Esophagus (tissue), 2 donors: ENCODE measurements around the gene FLYWCH1. TPM values are rescaled to one million over a fixed set of nuclear protein-coding genes. Genes with fewer than 3 reads are reported as not detected.

Source experiments
- H3K27ac ChIP-seq, 2 donors: one replicate each; pipeline ENCODE4 v1.5.1; 2013; ENCODE audit warnings: low read depth in 2 of 2, mild to moderate bottlenecking in 2 of 2, inconsistent platforms in 1 of 2, low read length in 1 of 2, moderate library complexity in 1 of 2
- H3K27me3 ChIP-seq, 2 donors: one replicate each; pipeline ENCODE4 v1.6.1; 2013; ENCODE audit warnings: low read length in 2 of 2, control low read depth in 1 of 2, mild to moderate bottlenecking in 1 of 2; ENCODE audit not compliant: insufficient read depth in 2 of 2, control insufficient read depth in 1 of 2
- H3K36me3 ChIP-seq, 2 donors: one replicate each; pipeline ENCODE4 v1.6.1; 2013; ENCODE audit warnings: low read length in 1 of 2; ENCODE audit not compliant: control insufficient read depth in 2 of 2, insufficient read depth in 2 of 2
- H3K4me1 ChIP-seq, 2 donors: one replicate each; pipeline ENCODE4 v1.6.1; 2013; ENCODE audit warnings: low read length in 1 of 2; ENCODE audit not compliant: control insufficient read depth in 2 of 2, insufficient read depth in 2 of 2
- H3K4me3 ChIP-seq, 2 donors: one replicate each; pipeline ENCODE4 v1.5.1; 2013; ENCODE audit warnings: low read length in 2 of 2, mild to moderate bottlenecking in 2 of 2, low read depth in 1 of 2, moderate library complexity in 1 of 2
- H3K9me3 ChIP-seq, 2 donors: one replicate each; pipeline ENCODE4 v1.6.1; 2013; ENCODE audit warnings: mild to moderate bottlenecking in 2 of 2, low read depth in 1 of 2, low read length in 1 of 2, moderate library complexity in 1 of 2; ENCODE audit not compliant: control insufficient read depth in 2 of 2, insufficient read depth in 1 of 2
- WGBS, 2 donors: extraction: QIAGEN DNeasy Blood & Tissue Kit; methylation state at CpG; one replicate each; pipeline ENCODE4 v1.1.7; 2013; 5-methylcytosine and 5-hydroxymethylcytosine counted together
- polyA plus RNA-seq, 2 donors: library from polyadenylated mRNA; stranded (reverse); fragments of 200-250 nt; gene quantifications; one replicate each; pipeline ENCODE4 v1.2.3, GENCODE V29; 2013
- donor health status: healthy with polysubstance abuse.
- donor health status: Bipolar disorder and iron deficiency.

Gene FLYWCH1
- polyA plus RNA-seq, 2 donors, result 12.9 to 20.2 TPM

DNA sequence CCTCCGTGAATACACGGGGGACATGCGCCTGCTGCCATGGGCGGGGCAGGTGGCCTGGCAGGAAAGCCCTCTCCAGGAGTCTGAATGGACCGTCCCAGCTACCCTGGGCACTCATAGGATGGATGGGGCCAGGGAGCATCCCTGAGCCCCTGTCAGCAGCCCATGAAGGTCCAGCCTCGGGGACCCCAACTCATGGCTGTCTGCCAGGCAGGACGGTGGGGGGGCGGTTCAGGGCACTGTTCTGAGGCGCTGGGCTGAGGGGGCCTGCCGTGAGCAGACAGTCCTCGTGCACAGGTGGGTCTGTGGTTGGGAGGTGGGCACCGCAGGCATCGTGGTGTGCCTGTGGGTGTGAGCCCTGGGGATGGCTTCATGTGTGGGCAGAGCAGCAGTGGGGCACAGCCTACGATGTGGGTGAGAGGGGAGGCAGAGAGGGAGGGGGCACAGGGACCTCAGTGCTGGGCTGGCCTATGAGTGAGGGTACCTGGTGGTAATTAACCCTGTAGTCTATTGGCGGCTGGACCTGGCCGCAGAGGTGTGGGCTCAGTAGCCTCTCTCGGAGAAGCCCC is 75.0 kb downstream of the FLYWCH1 start:
- H3K9me3 ChIP-seq, result no peaks in the 10 kb centered on the region
- H3K4me1 ChIP-seq, result peaks cover 2 to 7% of the 10 kb centered on the region in 2 donors
- H3K4me3 ChIP-seq, result no peak overlapping the region
- no peaks in the 10 kb centered on the region for H3K36me3 ChIP-seq
- WGBS, 2 donors, result 66 to 72% methylated on average over 17 of the region's 17 CpGs
- H3K27ac ChIP-seq, result no peak overlapping the region
- no peaks in the 10 kb centered on the region for H3K27me3 ChIP-seq

DNA sequence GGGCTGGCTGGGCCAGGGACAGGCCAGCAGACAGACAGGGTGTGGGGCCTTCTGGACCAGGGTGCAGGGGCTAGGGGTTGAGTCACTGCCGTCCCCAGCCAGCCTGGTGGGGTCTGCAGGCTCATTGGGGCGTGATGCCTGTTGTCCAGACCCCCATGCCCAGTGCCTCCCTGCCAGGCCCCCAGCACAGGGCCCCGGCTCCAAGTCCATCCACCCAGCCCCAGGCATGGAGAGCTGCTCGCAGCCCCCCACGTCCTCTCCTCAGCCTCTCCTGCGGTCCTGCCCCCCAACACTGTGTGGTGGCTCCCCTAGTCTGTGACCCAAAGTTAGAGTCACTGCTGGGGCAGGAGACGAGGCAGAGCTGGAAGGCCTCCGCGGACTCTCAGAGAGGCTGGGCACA is 75.6 kb downstream of the FLYWCH1 start:
- Histone ChIP-seq H3K27me3 (no peaks in the 10 kb centered on the region), H3K27ac (no peak overlapping the region), H3K36me3 (no peaks in the 10 kb centered on the region), H3K9me3 (no peaks in the 10 kb centered on the region), H3K4me3 (no peak overlapping the region), H3K4me1 (peaks cover 2 to 9% of the 10 kb centered on the region in 2 donors)
- 87 to 95% methylated on average over 9 of the region's 9 CpGs for WGBS, 2 donors

DNA sequence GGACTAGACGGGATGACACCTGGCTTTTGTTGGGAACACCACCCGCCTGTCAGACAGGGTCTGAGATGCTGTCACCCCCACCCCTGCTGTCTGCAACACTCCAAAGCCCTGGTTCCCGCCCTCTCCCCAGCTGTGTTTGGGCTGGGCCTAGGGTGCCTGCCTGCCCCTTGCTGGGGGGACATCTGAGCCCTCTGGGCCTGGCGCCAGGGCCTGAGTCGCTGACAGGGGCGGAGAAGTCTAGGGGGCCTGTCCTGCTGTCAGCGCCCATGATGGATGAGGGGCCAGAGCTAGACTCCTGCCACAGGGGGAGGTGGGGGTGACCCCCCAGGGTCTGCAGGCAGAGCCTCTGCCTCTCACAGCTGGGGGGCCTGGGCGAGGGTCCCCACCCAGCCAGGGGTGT is 76.1 kb downstream of the FLYWCH1 start:
- Histone ChIP-seq H3K4me3 (no peak overlapping the region), H3K4me1 (peaks cover 2 to 11% of the 10 kb centered on the region in 2 donors)
- 59 to 61% methylated on average over 8 of the region's 8 CpGs for WGBS, 2 donors

GRCh38 chr16:2988590-2989099 is 76.9 kb downstream of the FLYWCH1 start:
- H3K27ac ChIP-seq, result no peak overlapping the region
- H3K36me3 ChIP-seq, result no peaks in the 10 kb centered on the region
- WGBS, 2 donors, result 50 to 58% methylated on average over 8 of the region's 8 CpGs
- no peaks in the 10 kb centered on the region for H3K27me3 ChIP-seq
- peaks cover 2 to 11% of the 10 kb centered on the region in 2 donors for H3K4me1 ChIP-seq
- H3K4me3 ChIP-seq, result no peak overlapping the region
- H3K9me3 ChIP-seq, result no peaks in the 10 kb centered on the region

More for the DNA sequence above, 76.1 kb downstream of the FLYWCH1 start:
- no peaks in the 10 kb centered on the region for H3K9me3 ChIP-seq
- H3K27me3 ChIP-seq, result no peaks in the 10 kb centered on the region
- H3K36me3 ChIP-seq, result no peaks in the 10 kb centered on the region
- no peak overlapping the region for H3K27ac ChIP-seq

DNA sequence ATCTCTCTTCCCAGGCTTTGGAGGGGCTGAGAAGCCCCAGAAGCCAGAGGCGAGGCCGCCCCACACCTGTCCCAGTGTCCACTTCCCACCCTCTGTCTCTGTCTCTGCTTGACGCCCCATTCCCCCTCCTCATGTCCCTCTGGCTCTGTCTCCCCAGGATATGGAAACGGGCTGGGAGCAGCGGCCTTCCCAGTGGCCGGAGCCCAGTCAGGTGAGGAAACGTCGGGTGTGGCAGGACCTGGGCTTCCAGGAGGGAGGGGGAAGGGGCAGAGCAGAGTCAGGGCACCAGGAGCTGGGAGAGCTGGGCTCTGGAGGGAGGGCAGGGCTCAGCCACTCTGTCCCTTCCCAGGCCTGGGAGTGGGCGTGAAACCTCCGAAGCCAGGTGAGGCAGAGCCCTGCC is 79.2 kb downstream of the FLYWCH1 start:
- WGBS, 2 donors, result 56 to 59% methylated on average over 8 to 10 of the region's 10 CpGs
- Histone ChIP-seq H3K4me3 (no peak overlapping the region), H3K4me1 (peaks cover 0 to 7% of the 10 kb centered on the region in 2 donors), H3K9me3 (no peaks in the 10 kb centered on the region), H3K36me3 (no peaks in the 10 kb centered on the region), H3K27ac (no peak overlapping the region), H3K27me3 (no peaks in the 10 kb centered on the region)

DNA sequence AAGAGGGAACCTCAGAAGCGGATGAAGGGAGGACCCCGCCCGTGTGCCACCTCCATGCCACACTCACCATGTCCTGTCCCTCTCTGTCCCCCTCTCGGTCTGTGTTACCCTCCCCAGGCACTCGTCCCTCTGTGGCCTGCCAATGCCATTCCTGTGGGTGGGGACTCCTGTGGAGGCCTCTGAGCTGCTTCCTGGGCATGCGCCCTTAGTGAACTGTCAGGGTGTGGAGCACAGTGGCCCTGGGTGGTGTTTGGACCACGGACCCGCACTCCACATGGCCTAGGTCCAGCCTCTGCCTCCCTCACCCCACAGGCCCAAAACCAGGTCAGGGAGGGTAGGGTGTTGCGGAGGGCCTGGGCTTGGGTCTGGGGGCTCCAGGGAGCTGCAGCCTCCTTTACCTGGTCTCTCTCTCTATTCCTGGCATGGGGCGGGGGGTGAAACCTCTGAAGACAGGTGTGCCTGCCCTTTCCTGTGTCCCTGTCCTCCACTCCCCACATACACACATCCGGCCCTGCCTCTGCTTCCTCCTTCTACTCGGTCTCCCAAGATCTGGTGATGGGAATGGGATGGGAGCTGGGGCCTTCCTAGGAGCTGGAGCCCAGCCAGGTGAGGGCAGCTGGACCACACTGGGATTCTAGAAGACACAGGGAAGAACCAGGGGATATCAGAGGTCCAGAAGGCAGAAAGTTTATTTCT is 80.0 kb downstream of the FLYWCH1 start:
- WGBS, 2 donors, result 75 to 81% methylated on average over 11 to 12 of the region's 12 CpGs
- no peaks in the 10 kb centered on the region for H3K27me3 ChIP-seq
- H3K4me1 ChIP-seq, result peaks cover 0 to 7% of the 10 kb centered on the region in 2 donors

GRCh38 chr16:2992383-2993081 is 80.8 kb downstream of the FLYWCH1 start:
- H3K9me3 ChIP-seq, result no peaks in the 10 kb centered on the region
- no peaks in the 10 kb centered on the region for H3K36me3 ChIP-seq
- no peak overlapping the region for H3K4me3 ChIP-seq
- no peaks in the 10 kb centered on the region for H3K27me3 ChIP-seq
- 63 to 76% methylated on average over 13 to 14 of the region's 14 CpGs for WGBS, 2 donors
- peak overlapping the region in 1 of 2 donors; percentile 50 for H3K27ac ChIP-seq
- H3K4me1 ChIP-seq, result peaks cover 0 to 7% of the 10 kb centered on the region in 2 donors

More for the DNA sequence above, 80.0 kb downstream of the FLYWCH1 start:
- H3K4me3 ChIP-seq, result no peak overlapping the region
- H3K9me3 ChIP-seq, result no peaks in the 10 kb centered on the region
- H3K27ac ChIP-seq, result no peak overlapping the region
- H3K36me3 ChIP-seq, result no peaks in the 10 kb centered on the region

- 75 to 79% methylated on average over 11 to 13 of the region's 13 CpGs for WGBS, 2 donors
- Histone ChIP-seq H3K4me3 (no peak overlapping the region), H3K36me3 (no peaks in the 10 kb centered on the region), H3K9me3 (no peaks in the 10 kb centered on the region), H3K27ac (no peak overlapping the region), H3K27me3 (no peaks in the 10 kb centered on the region), H3K4me1 (peaks cover 0 to 4% of the 10 kb centered on the region in 2 donors)
Observed at GRCh38 chr16:2996298-2996697, 84.6 kb downstream of the FLYWCH1 start.

DNA sequence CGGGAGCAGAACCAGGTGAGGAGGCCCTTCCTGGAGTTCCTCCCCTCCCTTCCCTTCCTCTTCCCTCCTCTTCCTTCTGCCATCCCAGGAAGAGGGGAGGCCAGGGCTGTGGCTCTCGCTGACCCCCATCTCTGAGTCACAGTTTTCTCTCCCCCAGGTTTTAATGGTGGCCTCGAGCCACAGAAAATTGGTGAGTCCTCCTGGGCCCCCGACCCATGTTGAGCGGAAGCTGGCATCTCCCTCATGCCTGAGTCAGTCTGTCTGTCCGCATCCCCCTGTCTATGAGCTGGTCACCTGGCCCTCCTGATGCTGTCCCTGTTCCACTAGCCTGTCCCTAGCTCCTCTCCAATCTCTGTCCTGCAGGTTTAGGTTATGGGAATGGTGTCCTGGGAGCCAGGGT is 88.2 kb downstream of the FLYWCH1 start:
- Histone ChIP-seq H3K27me3 (no peaks in the 10 kb centered on the region), H3K36me3 (no peaks in the 10 kb centered on the region), H3K4me1 (peaks cover 0 to under 1% of the 10 kb centered on the region in 2 donors), H3K9me3 (no peaks in the 10 kb centered on the region), H3K27ac (no peak overlapping the region), H3K4me3 (no peak overlapping the region)
- WGBS, 2 donors, result 85% methylated on average over 6 of the region's 6 CpGs
